ENCODE measurements around the gene GMPPA.

The GMPPA gene

GRCh38 chr2:219455581-219455980 lies 43.1 kb upstream of the GMPPA start:
- CTCF ChIA-PET, result interaction anchor here (1.1 kb wide), 1 partner anchor 16 kb away, joined by 3 read pairs; no protein-coding TSS in a partner anchor
- H3K27ac ChIP-seq, result no peak overlapping the region
- POLR2A ChIA-PET (ENCODE audit: low non-redundant PET), result no interaction called here
- DNase-seq (ENCODE audit: low spot score), result no peak
- TF ChIP-seq CTCF (conservative IDR thresholded peaks at IDR 0.05; ENCODE audit: low read depth), result no peak

GRCh38 chr2:219457784-219458369 lies 40.8 kb upstream of the GMPPA start:
- no peak for DNase-seq (ENCODE audit: low spot score)
- H3K27ac ChIP-seq, result no peak overlapping the region
- CTCF ChIA-PET, result interaction anchor here (0.6 to 3.4 kb wide), 8 partner anchors 13 to 79 kb away, joined by 3 to 34 read pairs (median 4); no protein-coding TSS in a partner anchor
- no peak for TF ChIP-seq CTCF (conservative IDR thresholded peaks at IDR 0.05; ENCODE audit: low read depth)
- POLR2A ChIA-PET (ENCODE audit: low non-redundant PET), result interaction anchor here (0.8 kb wide), 1 partner anchor 16 kb away, joined by 3 read pairs; no protein-coding TSS in a partner anchor

- ChIA-PET CTCF (interaction anchor here (0.6 to 3.4 kb wide), 8 partner anchors 11 to 233 kb away, joined by 3 to 34 read pairs (median 4); a partner anchor contains a TSS), POLR2A (ENCODE audit: low non-redundant PET) (no interaction called here)
- no peak overlapping the region for H3K27ac ChIP-seq
- DNase-seq (ENCODE audit: low spot score), result no peak
- no peak for TF ChIP-seq CTCF (conservative IDR thresholded peaks at IDR 0.05; ENCODE audit: low read depth)
Measured at GRCh38 chr2:219458996-219459395, 39.7 kb upstream of the GMPPA start.

GRCh38 chr2:219459460-219460311 lies 39.0 kb upstream of the GMPPA start:
- TF ChIP-seq CTCF (conservative IDR thresholded peaks at IDR 0.05; ENCODE audit: low read depth), result peak; percentile 89
- ChIA-PET POLR2A (ENCODE audit: low non-redundant PET) (no interaction called here), CTCF (interaction anchor here (0.6 to 3.4 kb wide), 13 partner anchors 11 to 256 kb away, joined by 3 to 34 read pairs (median 3); a partner anchor contains a TSS)
- H3K27ac ChIP-seq, result no peak overlapping the region
- peak; percentile 60 for DNase-seq (ENCODE audit: low spot score)

- DNase-seq (ENCODE audit: low spot score), result no peak
- TF ChIP-seq CTCF (conservative IDR thresholded peaks at IDR 0.05; ENCODE audit: low read depth), result no peak
- ChIA-PET POLR2A (ENCODE audit: low non-redundant PET) (no interaction called here), CTCF (no interaction called here)
- H3K27ac ChIP-seq, result peak overlapping the region; percentile 2; the same call in 1 of the 2 replicates
Measured at GRCh38 chr2:219460424-219460926, 38.2 kb upstream of the GMPPA start.

GRCh38 chr2:219461047-219461514 lies 37.6 kb upstream of the GMPPA start:
- H3K27ac ChIP-seq, result peak overlapping the region; percentile 2; the same call in 1 of the 2 replicates
- CTCF ChIA-PET, result interaction anchor here (0.7 kb wide), 1 partner anchor 34 kb away, joined by 3 read pairs; no protein-coding TSS in a partner anchor
- POLR2A ChIA-PET (ENCODE audit: low non-redundant PET), result no interaction called here
- no peak for TF ChIP-seq CTCF (conservative IDR thresholded peaks at IDR 0.05; ENCODE audit: low read depth)
- no peak for DNase-seq (ENCODE audit: low spot score)

Data from RWPE1 (cell line).